Occipital lobe (tissue), 2 donors: Measurements from ENCODE around the gene PLEKHA1. TPM values are rescaled to one million over a fixed set of nuclear protein-coding genes. Genes with fewer than 3 reads are reported as not detected.
A peak's percentile ranks its signal among the peaks of the same experiment; 100 is the strongest.

Source experiments
- DNase-seq: peaks from one replicate; lab custom pipeline; 2025; lab: John Stamatoyannopoulos, UW
- total RNA-seq: library from RNA; depleted of rRNA; stranded (reverse); fragments of >200 nt; gene quantifications from one replicate; pipeline ENCODE4 v1.2.3, GENCODE V29; 2014

The PLEKHA1 gene
- total RNA-seq, 1 donor from 2014 or later = 40.6 TPM

- DNase-seq = no peak
Measured at GRCh38 chr10:122459561-122460273, 85.2 kb downstream of the PLEKHA1 start.

GRCh38 chr10:122460891-122461293 lies 86.4 kb downstream of the PLEKHA1 start:
- no peak for DNase-seq

GRCh38 chr10:122461367-122461728 lies 86.8 kb downstream of the PLEKHA1 start, which contains the start of gene HTRA1:
Gene HTRA1 (plus strand): TSS chr10:122461553. CDS start chr10:122461653, 100 bp downstream.
- DNase-seq = peak; percentile 71

- DNase-seq = peak; percentile 30
Measured at GRCh38 chr10:122461729-122462532, 87.4 kb downstream of the PLEKHA1 start.

GRCh38 chr10:122462533-122463465 lies 88.3 kb downstream of the PLEKHA1 start:
- no peak for DNase-seq

- no peak for DNase-seq
Measured at GRCh38 chr10:122463466-122464249, 89.2 kb downstream of the PLEKHA1 start.

GRCh38 chr10:122464250-122464510 lies 89.7 kb downstream of the PLEKHA1 start:
- DNase-seq = no peak

- DNase-seq = no peak
Measured at GRCh38 chr10:122464586-122464985, 90.1 kb downstream of the PLEKHA1 start.

GRCh38 chr10:122465401-122466040 lies 91.0 kb downstream of the PLEKHA1 start:
- DNase-seq = no peak

GRCh38 chr10:122466951-122467381 lies 92.5 kb downstream of the PLEKHA1 start:
- no peak for DNase-seq

- DNase-seq = no peak
Measured at GRCh38 chr10:122467701-122468100, 93.2 kb downstream of the PLEKHA1 start.

GRCh38 chr10:122468307-122468925 lies 93.9 kb downstream of the PLEKHA1 start:
- DNase-seq = no peak

- DNase-seq = peak; percentile 57
Measured at GRCh38 chr10:122468926-122469781, 94.6 kb downstream of the PLEKHA1 start.

- no peak for DNase-seq
Measured at GRCh38 chr10:122469848-122470247, 95.3 kb downstream of the PLEKHA1 start.

GRCh38 chr10:122471531-122472177 lies 97.1 kb downstream of the PLEKHA1 start:
- no peak for DNase-seq

- DNase-seq = no peak
Measured at GRCh38 chr10:122473116-122473515, 98.6 kb downstream of the PLEKHA1 start.

GRCh38 chr10:122474131-122474818 lies 99.8 kb downstream of the PLEKHA1 start:
- DNase-seq = no peak

- DNase-seq = peak; percentile 37
Measured at GRCh38 chr10:122475100-122475499, 100.6 kb downstream of the PLEKHA1 start.
